Mammary epithelial cell (primary cell): ENCODE data around the gene ABHD5.

Experiments used
- EZH2 ChIP-seq: IDR thresholded peaks from 2 replicates; pipeline ENCODE4 v1.6.1; 2012; ENCODE audit warnings: low read length, inconsistent platforms, borderline replicate concordance
- TF ChIP-seq, protein P1 (sequence below), 2 donors: IDR thresholded peaks in 1 of 2; conservative IDR thresholded peaks in 1 of 2; 2 replicates each; pipeline ENCODE4 v1.5.1; 2011 to 2012; ENCODE audit warnings: inconsistent platforms in 2 of 2, low read length in 2 of 2, mild to moderate bottlenecking in 2 of 2, control low read depth in 1 of 2, low read depth in 1 of 2; ENCODE audit not compliant: insufficient read depth in 1 of 2; ENCODE audit errors: extremely low read depth in 1 of 2

DNA sequence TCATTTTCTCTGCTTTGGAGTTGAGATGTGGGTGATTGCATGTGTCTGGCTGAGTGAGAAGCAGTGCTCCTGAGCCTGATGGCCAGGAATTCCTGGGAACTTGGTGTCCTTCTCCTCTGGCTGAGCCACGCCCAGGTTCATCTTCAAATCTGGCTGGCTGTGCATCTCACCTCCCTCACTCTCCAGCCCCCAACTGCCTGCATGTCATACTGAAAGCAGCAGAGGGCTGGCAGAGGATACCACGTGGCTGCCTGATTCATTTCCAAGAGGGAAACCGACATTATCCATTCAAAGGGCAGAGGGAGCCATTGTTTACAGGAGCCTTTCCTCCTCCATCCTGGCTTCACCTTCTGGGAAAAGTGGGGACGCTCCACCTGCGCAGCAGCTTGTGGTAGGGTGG lies 57.4 kb downstream of the ABHD5 start:
- TF ChIP-seq, protein P1, sequence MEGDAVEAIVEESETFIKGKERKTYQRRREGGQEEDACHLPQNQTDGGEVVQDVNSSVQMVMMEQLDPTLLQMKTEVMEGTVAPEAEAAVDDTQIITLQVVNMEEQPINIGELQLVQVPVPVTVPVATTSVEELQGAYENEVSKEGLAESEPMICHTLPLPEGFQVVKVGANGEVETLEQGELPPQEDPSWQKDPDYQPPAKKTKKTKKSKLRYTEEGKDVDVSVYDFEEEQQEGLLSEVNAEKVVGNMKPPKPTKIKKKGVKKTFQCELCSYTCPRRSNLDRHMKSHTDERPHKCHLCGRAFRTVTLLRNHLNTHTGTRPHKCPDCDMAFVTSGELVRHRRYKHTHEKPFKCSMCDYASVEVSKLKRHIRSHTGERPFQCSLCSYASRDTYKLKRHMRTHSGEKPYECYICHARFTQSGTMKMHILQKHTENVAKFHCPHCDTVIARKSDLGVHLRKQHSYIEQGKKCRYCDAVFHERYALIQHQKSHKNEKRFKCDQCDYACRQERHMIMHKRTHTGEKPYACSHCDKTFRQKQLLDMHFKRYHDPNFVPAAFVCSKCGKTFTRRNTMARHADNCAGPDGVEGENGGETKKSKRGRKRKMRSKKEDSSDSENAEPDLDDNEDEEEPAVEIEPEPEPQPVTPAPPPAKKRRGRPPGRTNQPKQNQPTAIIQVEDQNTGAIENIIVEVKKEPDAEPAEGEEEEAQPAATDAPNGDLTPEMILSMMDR (conservative IDR thresholded peaks at IDR 0.05 in 1 of 2, IDR thresholded peaks at IDR 0.05 in 1 of 2; ENCODE audit: extremely low read depth in 1 of 2, insufficient read depth in 1 of 2, low read depth in 1 of 2, low read length in 2 of 2) = no peak
- no peak for TF ChIP-seq EZH2
